A549 (cell line): Measurements from ENCODE around the gene DHRS7C. TPM values are rescaled to one million over a fixed set of nuclear protein-coding genes. Genes with fewer than 3 reads are reported as not detected.

Source experiments
- ATAC-seq, 2 experiments: fragments of 200-7000 bp in 1 of 2; fragments of >200 bp in 1 of 2; cut with Nextera tagmentation in 1 of 2; cut with Tn5 transposase in 1 of 2; 3 replicates each; pipeline versions ENCODE4 v1.8.0 to v1.9.1; 2018 to 2020; ENCODE audit warnings: mild to moderate bottlenecking in 1 of 2, moderate library complexity in 1 of 2
- CTCF ChIA-PET: fragments of 300-600 bp; sonication (Branson Sonifier 250); formaldehyde crosslinking; extraction: SDS; loops from one replicate; lab custom pipeline; 2021; ENCODE audit warnings: antibody characterized with exemption, inconsistent platforms; lab: Yijun Ruan, JAX
- POLR2A ChIA-PET: fragments of 350-600 bp; formaldehyde crosslinking; extraction: SDS; loops from one replicate; lab custom pipeline; 2021; ENCODE audit warnings: antibody characterized with exemption, inconsistent platforms; lab: Yijun Ruan, JAX
- DNase-seq, 2 experiments: peaks; one replicate each; pipeline versions ENCODE4 v3.0.0 to v3.0.0-alpha.2; 2011 to 2016; ENCODE audit warnings: low read depth in 1 of 2, low spot score in 1 of 2
- FAIRE-seq: peaks from 2 replicates; lab custom pipeline; 2011; peaks lifted over from hg19 to GRCh38; lab: Jason Lieb, UNC
- H3K27ac ChIP-seq, 2 experiments: fragments of >200 bp; sonication (Bioruptor Twin); formaldehyde crosslinking; 3 replicates each; pipeline ENCODE4 v1.5.1; 2016 to 2017
- H3K4me1 ChIP-seq: fragments of >200 bp; sonication (Bioruptor Twin); formaldehyde crosslinking; 3 replicates; pipeline ENCODE4 v1.6.1; 2016
- H3K4me2 ChIP-seq: fragments of >200 bp; sonication (Bioruptor Twin); formaldehyde crosslinking; 3 replicates; pipeline ENCODE4 v1.6.1; 2016
- H3K4me3 ChIP-seq: fragments of >200 bp; sonication (Bioruptor Twin); formaldehyde crosslinking; 3 replicates; pipeline ENCODE4 v1.5.1; 2016
- H3K9me3 ChIP-seq: fragments of >200 bp; sonication (Bioruptor Twin); formaldehyde crosslinking; 3 replicates; pipeline ENCODE4 v1.6.1; 2016
- CBX8 ChIP-seq: fragments of 200-600 bp; sonication (generic); IDR thresholded peaks from 2 replicates; pipeline ENCODE4 v1.6.1; 2016
- CEBPB ChIP-seq, 2 experiments: fragments of >200 bp in 1 of 2; sonication (Bioruptor Twin) in 1 of 2; formaldehyde crosslinking in 1 of 2; IDR thresholded peaks; 2 replicates each; pipeline ENCODE4 v1.6.1; 2012 to 2016
- EP300 ChIP-seq, 2 experiments: fragments of >200 bp; sonication (Bioruptor Twin); formaldehyde crosslinking; IDR thresholded peaks; 2 replicates in 1 of 2; 3 replicates in 1 of 2; pipeline ENCODE4 v1.6.1; 2016 to 2017
- HES2 ChIP-seq: fragments of >200 bp; sonication (Bioruptor Twin); formaldehyde crosslinking; IDR thresholded peaks from 2 replicates; pipeline ENCODE4 v1.6.1; 2016
- HMGXB4 ChIP-seq: fragments of 250-450 bp; sonication (Bioruptor Pico); IDR thresholded peaks from 2 replicates; pipeline ENCODE4 v1.5.0; 2021; ENCODE audit warnings: mild to moderate bottlenecking, moderate library complexity, borderline replicate concordance
- HOXA7 ChIP-seq: fragments of 250-450 bp; sonication (Bioruptor Pico); IDR thresholded peaks from 2 replicates; pipeline ENCODE4 v1.5.0; 2020; ENCODE audit warnings: mild to moderate bottlenecking, moderate library complexity
- HOXB13 ChIP-seq: fragments of 250-450 bp; sonication (Bioruptor Pico); IDR thresholded peaks from 2 replicates; pipeline ENCODE4 v1.5.0; 2020; ENCODE audit warnings: low read depth, mild to moderate bottlenecking, moderate library complexity
- JUN ChIP-seq, 2 experiments: fragments of >200 bp; sonication (Bioruptor Twin); formaldehyde crosslinking; IDR thresholded peaks; 2 replicates in 1 of 2; 3 replicates in 1 of 2; pipeline ENCODE4 v1.6.1; 2016 to 2017
- JUNB ChIP-seq: fragments of >200 bp; sonication (Bioruptor Twin); formaldehyde crosslinking; IDR thresholded peaks from 2 replicates; pipeline ENCODE4 v1.6.1; 2016
- MYC ChIP-seq: IDR thresholded peaks from 2 replicates; pipeline ENCODE4 v1.6.1; 2012; ENCODE audit warnings: mild to moderate bottlenecking, inconsistent platforms, low read length, improper control_type of control experiment, borderline replicate concordance
- NPAS2 ChIP-seq: fragments of 250-450 bp; sonication (Bioruptor Pico); IDR thresholded peaks from 2 replicates; pipeline ENCODE4 v1.8.0; 2022; ENCODE audit warnings: mild to moderate bottlenecking, moderate library complexity, borderline replicate concordance
- PHF8 ChIP-seq: fragments of 200-600 bp; sonication (generic); IDR thresholded peaks from 2 replicates; pipeline ENCODE4 v1.6.1; 2016; ENCODE audit warnings: low read depth, mild to moderate bottlenecking, antibody characterized with exemption, moderate library complexity, borderline replicate concordance
- POLR2A ChIP-seq: IDR thresholded peaks from 2 replicates; pipeline ENCODE4 v1.6.1; 2012; ENCODE audit warnings: mild to moderate bottlenecking, low read length
- RAD21 ChIP-seq, 2 experiments: fragments of >200 bp in 1 of 2; sonication (Bioruptor Twin) in 1 of 2; formaldehyde crosslinking in 1 of 2; IDR thresholded peaks in 1 of 2; conservative IDR thresholded peaks in 1 of 2; 2 replicates in 1 of 2; 3 replicates in 1 of 2; pipeline ENCODE4 v1.6.1; 2012 to 2018; ENCODE audit warnings: inconsistent platforms in 1 of 2
- RARB ChIP-seq: fragments of 250-450 bp; sonication (Bioruptor Pico); IDR thresholded peaks from 2 replicates; pipeline ENCODE4 v1.8.0; 2021; ENCODE audit warnings: mild to moderate bottlenecking, moderate library complexity
- REST ChIP-seq: fragments of 200-600 bp; sonication (generic); IDR thresholded peaks from 2 replicates; pipeline ENCODE4 v1.6.1; 2016; ENCODE audit warnings: antibody characterized with exemption, mild to moderate bottlenecking, moderate library complexity
- RNF2 ChIP-seq: fragments of 200-600 bp; sonication (generic); IDR thresholded peaks from 2 replicates; pipeline ENCODE4 v1.6.1; 2016; ENCODE audit warnings: low read depth, mild to moderate bottlenecking, antibody characterized with exemption, moderate library complexity, borderline replicate concordance
- SREBF2 ChIP-seq: fragments of 450-650 bp; IDR thresholded peaks from 2 replicates; pipeline ENCODE4 v1.6.1; 2014; ENCODE audit warnings: mild to moderate bottlenecking, moderate library complexity
- USF2 ChIP-seq: fragments of 450-650 bp; IDR thresholded peaks from 2 replicates; pipeline ENCODE4 v1.6.1; 2014; ENCODE audit warnings: antibody characterized with exemption
- ZFP36 ChIP-seq: fragments of 450-650 bp; IDR thresholded peaks from 2 replicates; pipeline ENCODE4 v1.6.1; 2014; ENCODE audit warnings: borderline replicate concordance; ENCODE audit not compliant: partially characterized antibody
- whole genome bisulfite sequencing: methylation state at CpG from one replicate; pipeline ENCODE4 v1.1.6; 2017; ENCODE audit errors: missing lambda C conversion rate; 5-methylcytosine and 5-hydroxymethylcytosine counted together
- polyA plus RNA-seq, 4 experiments: library from polyadenylated mRNA; depleted of rRNA in 3 of 4; stranded (reverse); fragments of >200 nt; fragmentation: RNase III in 1 of 4; extraction: RNeasy Plus Mini Kit Qiagen cat#74134 plus additional on column Dnase treatment in 1 of 4; gene quantifications; 2 replicates in 3 of 4; 3 replicates in 1 of 4; pipeline ENCODE4 v1.2.3, GENCODE V29; 2011 to 2017

The DHRS7C gene
- polyA plus RNA-seq, 2 of the 4 experiments (the other 2 are of a cell fraction): not detected

- POLR2A ChIA-PET: no interaction called here
- H3K27ac ChIP-seq: peak overlapping the region; percentile 43 to 72
- TF ChIP-seq JUN (IDR thresholded peaks at IDR 0.05) (no peak), PHF8 (no peak), HOXB13 (no peak), POLR2A (no peak), HOXA7 (CRISPR knock-in tag) (no peak), MYC (no peak), USF2 (no peak), JUNB (no peak), RAD21 (conservative IDR thresholded peaks at IDR 0.05 in 1 of 2, IDR thresholded peaks at IDR 0.05 in 1 of 2) (no peak), HES2 (no peak), RARB (CRISPR knock-in tag) (no peak), REST (no peak), RNF2 (no peak), ZFP36 (no peak), CEBPB (IDR thresholded peaks at IDR 0.05) (no peak), HMGXB4 (no peak), CBX8 (no peak), NPAS2 (no peak), EP300 (IDR thresholded peaks at IDR 0.05) (no peak), SREBF2 (no peak)
- FAIRE-seq (no peak), ATAC-seq (no peak), DNase-seq (no peak)
- H3K4me1 ChIP-seq: peaks cover 7% of the 10 kb centered on the region; the same call in 1 of the 3 replicates
- H3K4me3 ChIP-seq: no peak overlapping the region
- H3K9me3 ChIP-seq: no peaks in the 10 kb centered on the region
- H3K4me2 ChIP-seq: no peak overlapping the region
- 80% methylated on average over 15 of the region's 15 CpGs for WGBS
- CTCF ChIA-PET: interaction anchor here (0.7 to 6.5 kb wide), 29 partner anchors 7 to 191 kb away, joined by 3 to 58 read pairs (median 4); partner anchors contain the start of genes DHRS7C and RCVRN
Observed at GRCh38 chr17:9769036-9769695, 22.2 kb downstream of the DHRS7C start.
